ENCODE measurements around the gene OGA. TPM values are rescaled to one million over a fixed set of nuclear protein-coding genes. Genes with fewer than 3 reads are reported as not detected.

The OGA gene
- total and polyA plus RNA-seq, 9 of the 15 experiments (the other 6 are each of a cell fraction or from before 2014, with no cell fraction given), result 13.5 to 73.5 (median 59.5) TPM

GRCh38 chr10:101830322-101831168 is 12.3 kb upstream of the OGA start (continued):
- TF ChIP-seq, protein P1, sequence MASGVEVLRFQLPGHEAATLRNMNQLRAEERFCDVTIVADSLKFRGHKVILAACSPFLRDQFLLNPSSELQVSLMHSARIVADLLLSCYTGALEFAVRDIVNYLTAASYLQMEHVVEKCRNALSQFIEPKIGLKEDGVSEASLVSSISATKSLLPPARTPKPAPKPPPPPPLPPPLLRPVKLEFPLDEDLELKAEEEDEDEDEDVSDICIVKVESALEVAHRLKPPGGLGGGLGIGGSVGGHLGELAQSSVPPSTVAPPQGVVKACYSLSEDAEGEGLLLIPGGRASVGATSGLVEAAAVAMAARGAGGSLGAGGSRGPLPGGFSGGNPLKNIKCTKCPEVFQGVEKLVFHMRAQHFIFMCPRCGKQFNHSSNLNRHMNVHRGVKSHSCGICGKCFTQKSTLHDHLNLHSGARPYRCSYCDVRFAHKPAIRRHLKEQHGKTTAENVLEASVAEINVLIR (CRISPR knock-in tag; IDR thresholded peaks at IDR 0.05), result no peak
- TF ChIP-seq TRIM28 (IDR thresholded peaks at IDR 0.05) (no peak), ZBTB7A (IDR thresholded peaks at IDR 0.05; ENCODE audit: borderline replicate concordance, control insufficient read depth, low read depth, low read length) (no peak), ELF1 (tag; IDR thresholded peaks at IDR 0.05) (no peak), MEF2D (tag; conservative IDR thresholded peaks at IDR 0.05; ENCODE audit: low read depth) (no peak; the same call in 1 of the 2 replicates), SMARCE1 (IDR thresholded peaks at IDR 0.05) (no peak), PTBP1 (IDR thresholded peaks at IDR 0.05; ENCODE audit: low read depth, low read length) (no peak), MCM2 (IDR thresholded peaks at IDR 0.05; ENCODE audit: low read depth) (no peak), NFYB (IDR thresholded peaks at IDR 0.05; ENCODE audit: extremely low read depth, insufficient read length) (no peak), KLF1 (tag; IDR thresholded peaks at IDR 0.05) (peak; percentile 90), ELF2 (CRISPR knock-in tag; IDR thresholded peaks at IDR 0.05) (0 out of 2 replicates have a peak, but pooled peaks have one; percentile 48), CREM (IDR thresholded peaks at IDR 0.05; ENCODE audit: low read depth) (peak; percentile 72), SRSF1 (IDR thresholded peaks at IDR 0.05; ENCODE audit: low read depth, low read length) (no peak), ZBTB5 (IDR thresholded peaks at IDR 0.05) (peak; percentile 42; the same call in 1 of the 2 replicates)
- TF ChIP-seq, protein P2, sequence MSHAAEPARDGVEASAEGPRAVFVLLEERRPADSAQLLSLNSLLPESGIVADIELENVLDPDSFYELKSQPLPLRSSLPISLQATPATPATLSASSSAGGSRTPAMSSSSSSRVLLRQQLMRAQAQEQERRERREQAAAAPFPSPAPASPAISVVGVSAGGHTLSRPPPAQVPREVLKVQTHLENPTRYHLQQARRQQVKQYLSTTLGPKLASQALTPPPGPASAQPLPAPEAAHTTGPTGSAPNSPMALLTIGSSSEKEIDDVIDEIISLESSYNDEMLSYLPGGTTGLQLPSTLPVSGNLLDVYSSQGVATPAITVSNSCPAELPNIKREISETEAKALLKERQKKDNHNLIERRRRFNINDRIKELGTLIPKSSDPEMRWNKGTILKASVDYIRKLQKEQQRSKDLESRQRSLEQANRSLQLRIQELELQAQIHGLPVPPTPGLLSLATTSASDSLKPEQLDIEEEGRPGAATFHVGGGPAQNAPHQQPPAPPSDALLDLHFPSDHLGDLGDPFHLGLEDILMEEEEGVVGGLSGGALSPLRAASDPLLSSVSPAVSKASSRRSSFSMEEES (CRISPR knock-in tag; IDR thresholded peaks at IDR 0.05), result no peak
- TF ChIP-seq, protein P3, sequence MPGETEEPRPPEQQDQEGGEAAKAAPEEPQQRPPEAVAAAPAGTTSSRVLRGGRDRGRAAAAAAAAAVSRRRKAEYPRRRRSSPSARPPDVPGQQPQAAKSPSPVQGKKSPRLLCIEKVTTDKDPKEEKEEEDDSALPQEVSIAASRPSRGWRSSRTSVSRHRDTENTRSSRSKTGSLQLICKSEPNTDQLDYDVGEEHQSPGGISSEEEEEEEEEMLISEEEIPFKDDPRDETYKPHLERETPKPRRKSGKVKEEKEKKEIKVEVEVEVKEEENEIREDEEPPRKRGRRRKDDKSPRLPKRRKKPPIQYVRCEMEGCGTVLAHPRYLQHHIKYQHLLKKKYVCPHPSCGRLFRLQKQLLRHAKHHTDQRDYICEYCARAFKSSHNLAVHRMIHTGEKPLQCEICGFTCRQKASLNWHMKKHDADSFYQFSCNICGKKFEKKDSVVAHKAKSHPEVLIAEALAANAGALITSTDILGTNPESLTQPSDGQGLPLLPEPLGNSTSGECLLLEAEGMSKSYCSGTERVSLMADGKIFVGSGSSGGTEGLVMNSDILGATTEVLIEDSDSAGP (CRISPR knock-in tag; IDR thresholded peaks at IDR 0.05), result peak; percentile 80; the same call in 1 of the 2 replicates
- TF ChIP-seq, protein P4, sequence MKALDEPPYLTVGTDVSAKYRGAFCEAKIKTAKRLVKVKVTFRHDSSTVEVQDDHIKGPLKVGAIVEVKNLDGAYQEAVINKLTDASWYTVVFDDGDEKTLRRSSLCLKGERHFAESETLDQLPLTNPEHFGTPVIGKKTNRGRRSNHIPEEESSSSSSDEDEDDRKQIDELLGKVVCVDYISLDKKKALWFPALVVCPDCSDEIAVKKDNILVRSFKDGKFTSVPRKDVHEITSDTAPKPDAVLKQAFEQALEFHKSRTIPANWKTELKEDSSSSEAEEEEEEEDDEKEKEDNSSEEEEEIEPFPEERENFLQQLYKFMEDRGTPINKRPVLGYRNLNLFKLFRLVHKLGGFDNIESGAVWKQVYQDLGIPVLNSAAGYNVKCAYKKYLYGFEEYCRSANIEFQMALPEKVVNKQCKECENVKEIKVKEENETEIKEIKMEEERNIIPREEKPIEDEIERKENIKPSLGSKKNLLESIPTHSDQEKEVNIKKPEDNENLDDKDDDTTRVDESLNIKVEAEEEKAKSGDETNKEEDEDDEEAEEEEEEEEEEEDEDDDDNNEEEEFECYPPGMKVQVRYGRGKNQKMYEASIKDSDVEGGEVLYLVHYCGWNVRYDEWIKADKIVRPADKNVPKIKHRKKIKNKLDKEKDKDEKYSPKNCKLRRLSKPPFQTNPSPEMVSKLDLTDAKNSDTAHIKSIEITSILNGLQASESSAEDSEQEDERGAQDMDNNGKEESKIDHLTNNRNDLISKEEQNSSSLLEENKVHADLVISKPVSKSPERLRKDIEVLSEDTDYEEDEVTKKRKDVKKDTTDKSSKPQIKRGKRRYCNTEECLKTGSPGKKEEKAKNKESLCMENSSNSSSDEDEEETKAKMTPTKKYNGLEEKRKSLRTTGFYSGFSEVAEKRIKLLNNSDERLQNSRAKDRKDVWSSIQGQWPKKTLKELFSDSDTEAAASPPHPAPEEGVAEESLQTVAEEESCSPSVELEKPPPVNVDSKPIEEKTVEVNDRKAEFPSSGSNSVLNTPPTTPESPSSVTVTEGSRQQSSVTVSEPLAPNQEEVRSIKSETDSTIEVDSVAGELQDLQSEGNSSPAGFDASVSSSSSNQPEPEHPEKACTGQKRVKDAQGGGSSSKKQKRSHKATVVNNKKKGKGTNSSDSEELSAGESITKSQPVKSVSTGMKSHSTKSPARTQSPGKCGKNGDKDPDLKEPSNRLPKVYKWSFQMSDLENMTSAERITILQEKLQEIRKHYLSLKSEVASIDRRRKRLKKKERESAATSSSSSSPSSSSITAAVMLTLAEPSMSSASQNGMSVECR (CRISPR knock-in tag; IDR thresholded peaks at IDR 0.05), result peak; percentile 99

Data from K562 (cell line).